Measurements from ENCODE around the gene BCL2L1. TPM values are rescaled to one million over a fixed set of nuclear protein-coding genes. Genes with fewer than 3 reads are reported as not detected.
A peak's percentile ranks its signal among the peaks of the same experiment; 100 is the strongest.

The BCL2L1 gene
- total RNA-seq, 2 experiments from 2014 or later, result 64.2 to 88.8 TPM

DNA sequence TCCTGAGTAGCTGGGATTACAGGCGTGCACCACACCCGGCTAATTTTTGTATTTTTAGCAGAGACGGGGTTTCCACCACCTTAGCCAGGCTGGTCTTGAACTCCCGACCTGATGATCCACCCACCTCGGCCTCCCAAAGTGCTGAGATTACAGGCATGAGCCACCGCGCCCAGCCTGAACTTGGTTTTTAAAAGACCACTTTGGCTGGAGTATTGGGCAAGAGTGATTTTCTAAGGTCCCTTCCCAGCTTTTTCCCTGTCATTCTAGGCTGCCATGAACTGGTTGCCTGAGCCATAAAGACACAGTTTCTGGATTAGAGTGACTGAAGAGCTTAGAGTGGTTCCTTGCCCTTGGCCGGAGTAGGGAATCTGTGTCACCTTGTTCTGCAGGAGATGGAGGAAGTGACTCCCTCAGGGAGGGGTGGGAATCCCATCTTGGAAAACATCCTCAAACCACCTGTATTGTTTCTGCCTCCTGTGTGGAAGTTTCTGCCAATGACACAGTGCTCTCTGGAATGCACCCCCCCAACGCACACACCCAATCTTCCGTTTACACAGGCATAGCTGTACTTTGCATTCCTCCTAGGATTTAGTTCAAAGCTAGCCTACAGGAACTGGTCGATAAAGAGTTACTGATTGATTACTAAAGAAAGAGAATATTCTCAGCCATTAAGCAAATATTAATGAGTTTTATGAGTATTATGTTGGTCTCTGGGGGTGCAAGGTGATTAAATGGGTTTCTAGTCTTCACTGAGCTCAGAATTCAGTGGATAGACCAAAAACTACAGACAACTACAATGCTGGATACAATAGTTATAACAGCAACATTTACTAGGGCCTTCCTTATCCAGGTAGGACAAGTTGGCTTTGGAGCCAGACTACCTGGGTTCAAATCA is 18.2 kb downstream of the BCL2L1 start:
- TF ChIP-seq, protein P1, sequence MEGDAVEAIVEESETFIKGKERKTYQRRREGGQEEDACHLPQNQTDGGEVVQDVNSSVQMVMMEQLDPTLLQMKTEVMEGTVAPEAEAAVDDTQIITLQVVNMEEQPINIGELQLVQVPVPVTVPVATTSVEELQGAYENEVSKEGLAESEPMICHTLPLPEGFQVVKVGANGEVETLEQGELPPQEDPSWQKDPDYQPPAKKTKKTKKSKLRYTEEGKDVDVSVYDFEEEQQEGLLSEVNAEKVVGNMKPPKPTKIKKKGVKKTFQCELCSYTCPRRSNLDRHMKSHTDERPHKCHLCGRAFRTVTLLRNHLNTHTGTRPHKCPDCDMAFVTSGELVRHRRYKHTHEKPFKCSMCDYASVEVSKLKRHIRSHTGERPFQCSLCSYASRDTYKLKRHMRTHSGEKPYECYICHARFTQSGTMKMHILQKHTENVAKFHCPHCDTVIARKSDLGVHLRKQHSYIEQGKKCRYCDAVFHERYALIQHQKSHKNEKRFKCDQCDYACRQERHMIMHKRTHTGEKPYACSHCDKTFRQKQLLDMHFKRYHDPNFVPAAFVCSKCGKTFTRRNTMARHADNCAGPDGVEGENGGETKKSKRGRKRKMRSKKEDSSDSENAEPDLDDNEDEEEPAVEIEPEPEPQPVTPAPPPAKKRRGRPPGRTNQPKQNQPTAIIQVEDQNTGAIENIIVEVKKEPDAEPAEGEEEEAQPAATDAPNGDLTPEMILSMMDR (conservative IDR thresholded peaks at IDR 0.05; ENCODE audit: low read length), result no peak
- no peak for TF ChIP-seq EZH2phosphoT487 (IDR thresholded peaks at IDR 0.05; ENCODE audit: borderline replicate concordance, low read depth, low read length)
- CTCF ChIA-PET (ENCODE audit: unreplicated experiment), result interaction anchor here (0.7 to 1.5 kb wide), 3 partner anchors 18 to 19 kb away, joined by 3 to 6 read pairs (median 4); no protein-coding TSS in a partner anchor
- H2AFZ ChIP-seq (ENCODE audit: low read length), result no peak overlapping the region
- peaks cover 70% of the 10 kb centered on the region for H3K79me2 ChIP-seq (ENCODE audit: insufficient read depth, low read depth, low read length)
- H3K4me2 ChIP-seq (ENCODE audit: low read length), result peak overlapping the region; percentile 65
- TSS peak; percentile 21 for BruUV-seq (replicated peaks)
- H4K20me1 ChIP-seq (ENCODE audit: insufficient read depth, low read length), result no peaks in the 10 kb centered on the region
- H3K4me3 ChIP-seq (ENCODE audit: low read depth, low read length, poor library complexity, severe bottlenecking), result peak overlapping the region; percentile 2
- intact Hi-C loops (cut with micrococcal nuclease; ENCODE audit: unreplicated experiment), result no loop called here
- peak overlapping the region; percentile 98 for H3K27ac ChIP-seq (ENCODE audit: low read depth, low read length, poor library complexity, severe bottlenecking)
- DNase-seq (ENCODE audit: low spot score), result no peak
- POLR2A ChIA-PET, result interaction anchor here (0.7 to 3.5 kb wide), 7 partner anchors 11 to 30 kb away, joined by 3 to 25 read pairs (median 4); partner anchors contain the start of gene BCL2L1
- H3K9me3 ChIP-seq (ENCODE audit: low read length), result peaks cover 3% of the 10 kb centered on the region; the same call in 1 of the 2 replicates
- H3K4me1 ChIP-seq (ENCODE audit: insufficient read depth, low read length, poor library complexity, severe bottlenecking), result peaks cover 71% of the 10 kb centered on the region
- H3K9me2 ChIP-seq (ENCODE audit: insufficient read depth, low read length), result no peaks in the 10 kb centered on the region
- peaks cover 70% of the 10 kb centered on the region for H3K36me3 ChIP-seq (ENCODE audit: insufficient read depth, low read length)

DNA sequence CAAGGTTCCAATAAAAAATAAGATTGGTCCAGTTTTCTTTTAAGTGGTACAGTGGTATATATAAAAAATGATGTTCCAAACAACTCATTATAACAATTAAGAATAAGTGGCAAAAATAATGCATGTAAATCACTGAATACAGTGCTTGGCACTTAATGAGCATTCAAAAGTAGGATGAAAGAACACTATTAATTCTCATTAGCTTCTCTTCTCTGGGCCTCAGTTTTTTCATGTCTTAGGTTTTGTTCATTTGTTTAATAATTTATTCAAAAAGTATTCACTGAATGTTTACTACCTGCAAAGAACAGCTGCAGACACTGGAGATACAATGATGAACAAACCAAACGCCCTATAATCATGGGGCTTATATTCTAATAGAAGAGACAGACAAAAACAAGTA is 21.1 kb downstream of the BCL2L1 start:
- intact Hi-C loops (cut with micrococcal nuclease; ENCODE audit: unreplicated experiment), result no loop called here

More for the DNA sequence above, 21.1 kb downstream of the BCL2L1 start:
- peaks cover 57% of the 10 kb centered on the region for H3K4me1 ChIP-seq (ENCODE audit: insufficient read depth, low read length, poor library complexity, severe bottlenecking)
- H2AFZ ChIP-seq (ENCODE audit: low read length), result no peak overlapping the region
- no peak overlapping the region for H3K4me2 ChIP-seq (ENCODE audit: low read length)
- DNase-seq (ENCODE audit: low spot score), result no peak
- BruUV-seq (replicated peaks), result no TSS peak
- H3K27ac ChIP-seq (ENCODE audit: low read depth, low read length, poor library complexity, severe bottlenecking), result peak overlapping the region; percentile 22
- no peaks in the 10 kb centered on the region for H4K20me1 ChIP-seq (ENCODE audit: insufficient read depth, low read length)
- H3K36me3 ChIP-seq (ENCODE audit: insufficient read depth, low read length), result peaks cover 76% of the 10 kb centered on the region
- CTCF ChIA-PET (ENCODE audit: unreplicated experiment), result no interaction called here
- no peaks in the 10 kb centered on the region for H3K9me3 ChIP-seq (ENCODE audit: low read length)
- H3K4me3 ChIP-seq (ENCODE audit: low read depth, low read length, poor library complexity, severe bottlenecking), result no peak overlapping the region
- TF ChIP-seq, protein P1 (conservative IDR thresholded peaks at IDR 0.05; ENCODE audit: low read length), result no peak
- no peak for TF ChIP-seq EZH2phosphoT487 (IDR thresholded peaks at IDR 0.05; ENCODE audit: borderline replicate concordance, low read depth, low read length)
- no peaks in the 10 kb centered on the region for H3K9me2 ChIP-seq (ENCODE audit: insufficient read depth, low read length)
- peaks cover 75% of the 10 kb centered on the region for H3K79me2 ChIP-seq (ENCODE audit: insufficient read depth, low read depth, low read length)
- POLR2A ChIA-PET, result interaction anchor here (0.7 to 5.5 kb wide), 5 partner anchors 8 to 40 kb away, joined by 3 to 31 read pairs (median 3); no protein-coding TSS in a partner anchor

Data from OCI-LY7 (cell line).